Activated CD4-positive, alpha-beta memory T cell treated with anti-CD3 and anti-CD28 coated beads for 36 hours (primary cell): ENCODE data around the gene GANAB. TPM values are rescaled to one million over a fixed set of nuclear protein-coding genes. Genes with fewer than 3 reads are reported as not detected.

Experiments used
- CTCF ChIA-PET: fragments of 350-600 bp; sonication (Branson Sonifier 250); formaldehyde crosslinking; loops from one replicate; lab custom pipeline; 2021; ENCODE audit warnings: antibody characterized with exemption, inconsistent platforms; lab: Charles Lee
- POLR2A ChIA-PET: fragments of 350-600 bp; sonication (Branson Sonifier 250); formaldehyde crosslinking; loops from one replicate; lab custom pipeline; 2021; ENCODE audit warnings: antibody characterized with exemption; lab: Charles Lee
- DNase-seq: peaks from one replicate; pipeline ENCODE4 v3.0.0-alpha.2; 2020
- H3K27ac Mint-ChIP-seq: one replicate; pipeline ENCODE4 v1.8.0; 2021; ENCODE audit warnings: mixed read lengths
- H3K27me3 Mint-ChIP-seq: one replicate; pipeline ENCODE4 v1.8.0; 2021; ENCODE audit warnings: mixed read lengths
- H3K36me3 Mint-ChIP-seq: one replicate; pipeline ENCODE4 v1.8.0; 2021; ENCODE audit warnings: mixed read lengths
- H3K4me1 Mint-ChIP-seq: one replicate; pipeline ENCODE4 v1.8.0; 2021; ENCODE audit warnings: low read depth, mixed read lengths
- H3K4me3 Mint-ChIP-seq: one replicate; pipeline ENCODE4 v1.8.0; 2021; ENCODE audit warnings: mild to moderate bottlenecking, mixed read lengths
- H3K9me3 Mint-ChIP-seq: one replicate; pipeline ENCODE4 v1.8.0; 2021; ENCODE audit warnings: mixed read lengths
- intact Hi-C: fragments of 100-400 bp; cut with micrococcal nuclease; formaldehyde crosslinking; loops from one replicate; pipeline ENCODE4 v1.15.1; 2023
- total RNA-seq, 2 experiments: library from RNA; stranded (reverse); gene quantifications; one replicate each; pipeline ENCODE4 v1.2.3, GENCODE V29; 2021

The GANAB gene
- total RNA-seq, 2 experiments from 2014 or later = 247 to 249 TPM

DNA sequence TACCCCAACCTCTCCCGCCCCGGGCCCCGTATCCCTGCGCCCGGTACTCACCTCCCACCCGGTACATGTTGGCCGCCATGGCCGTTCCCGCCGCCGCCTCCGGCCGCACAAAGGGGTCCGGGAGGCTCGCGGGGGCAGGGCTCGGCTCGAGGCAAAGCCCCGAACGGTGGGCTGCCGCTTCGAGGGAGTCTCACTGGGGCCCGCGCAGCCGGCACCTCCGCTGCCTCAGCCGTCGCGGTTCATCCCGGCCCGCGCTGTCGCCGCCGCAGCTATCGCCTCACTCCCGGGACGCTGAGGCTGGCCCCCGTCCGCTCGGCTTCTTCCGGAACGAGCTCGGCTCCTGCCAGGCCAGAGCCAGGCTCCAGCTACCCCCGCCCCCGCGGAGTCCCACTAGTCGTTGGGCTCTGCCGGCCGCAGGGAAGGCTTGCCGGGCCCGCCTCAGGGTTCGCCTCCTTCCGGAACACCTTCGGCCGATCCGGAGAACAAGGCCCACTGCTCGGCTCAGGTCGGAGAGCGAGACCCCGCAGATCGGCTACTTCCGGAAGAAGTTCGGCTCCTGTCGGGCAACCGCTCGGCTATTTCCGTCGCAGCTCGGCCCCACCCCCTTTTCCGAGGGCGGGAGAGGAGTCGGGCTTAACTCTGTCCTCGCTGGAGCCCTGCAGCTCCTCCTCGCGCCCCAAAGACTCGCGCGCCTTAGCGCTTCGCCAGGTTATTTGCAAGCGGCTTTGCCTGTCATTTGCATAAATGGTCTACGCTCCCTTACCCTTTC, 44.9 kb downstream of the GANAB start, which contains the start of gene MTA2:
Gene MTA2 (minus strand): TSS at position 494 of the 769 bp plus-strand sequence. CDS start 415 bp downstream, at position 79.
- DNase-seq = peak; percentile 100
- ChIA-PET CTCF (interaction anchor here (0.7 to 3.2 kb wide), 8 partner anchors 9 to 209 kb away, joined by 3 to 44 read pairs (median 7); partner anchors contain the start of genes B3GAT3, EML3, HNRNPUL2 and ROM1), POLR2A (interaction anchor here (0.7 to 5.9 kb wide), 18 partner anchors 10 to 279 kb away, joined by 3 to 55 read pairs (median 6); partner anchors contain the start of genes B3GAT3, C11orf98, CSKMT and EEF1G)
- Mint-ChIP-seq H3K36me3 (peaks cover 64% of the 10 kb centered on the region), H3K4me1 (peaks cover 56% of the 10 kb centered on the region), H3K27me3 (no peaks in the 10 kb centered on the region), H3K4me3 (peak within 1 kb of the TSS; percentile 81), H3K9me3 (no peaks in the 10 kb centered on the region), H3K27ac (peak within 1 kb of the TSS; percentile 97)
- intact Hi-C loops = loop anchor here (1.0 to 2.0 kb wide), 2 partner anchors 63 to 108 kb away; partner anchors contain the start of genes C11orf98 and CSKMT

DNA sequence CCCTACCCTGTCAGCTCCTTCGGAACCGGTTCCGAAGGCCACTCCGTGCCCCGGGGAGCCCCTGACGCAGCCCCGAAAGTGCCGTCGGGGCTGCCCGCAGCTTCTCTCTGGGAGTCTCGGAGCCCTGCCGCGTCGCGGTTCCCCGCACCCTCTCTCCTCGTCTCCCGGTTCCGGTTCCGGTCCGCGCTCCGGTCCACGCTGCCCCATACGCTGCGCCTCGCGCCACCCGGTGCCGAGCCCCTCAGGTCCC, 45.4 kb downstream of the GANAB start:
- H3K36me3 Mint-ChIP-seq = peaks cover 64% of the 10 kb centered on the region
- peak overlapping the region; percentile 81 for H3K4me3 Mint-ChIP-seq

DNA sequence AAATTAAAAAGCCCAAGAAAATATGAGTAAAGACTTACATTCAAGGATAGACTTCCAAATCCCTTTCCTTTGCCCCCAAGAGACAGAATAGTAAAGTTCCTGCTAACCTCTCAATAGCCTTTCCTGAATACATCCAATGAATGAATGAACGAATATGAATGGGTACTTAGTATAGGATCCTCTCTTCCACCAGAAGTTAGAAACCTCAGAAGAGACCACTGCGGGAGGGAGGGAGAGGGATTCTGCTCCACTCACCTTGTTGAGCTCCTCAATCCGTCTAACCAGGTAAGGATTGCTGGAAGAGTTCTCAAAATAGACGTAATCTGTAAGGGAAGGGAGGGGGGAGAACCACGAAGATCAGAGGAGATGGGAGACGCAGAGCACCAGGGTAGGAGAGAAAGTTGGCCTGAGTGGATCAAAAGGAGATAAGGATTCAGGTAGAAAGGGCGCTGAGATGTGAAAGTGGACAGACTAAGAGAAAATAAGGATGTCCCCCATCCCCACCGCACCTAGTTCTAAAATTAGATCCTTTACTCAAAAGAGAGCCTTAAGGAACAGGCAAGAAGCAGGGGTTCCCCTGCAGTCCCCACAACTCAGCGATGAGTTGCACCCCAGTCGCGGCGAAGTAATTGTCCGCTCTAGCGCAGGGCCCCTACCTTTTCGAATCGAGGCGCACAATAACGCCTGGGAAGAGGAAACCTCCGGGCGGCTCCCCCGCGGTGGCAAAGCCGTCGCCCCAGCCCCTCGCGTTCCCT, 45.9 kb downstream of the GANAB start:
- intact Hi-C loops = loop anchor here (1.0 to 2.0 kb wide), 3 partner anchors 12 to 109 kb away; partner anchors contain the start of genes C11orf98, CSKMT and EML3
- POLR2A ChIA-PET = interaction anchor here (0.7 to 5.9 kb wide), 11 partner anchors 9 to 255 kb away, joined by 3 to 55 read pairs (median 8); partner anchors contain the start of genes B3GAT3, C11orf98, CSKMT and EEF1G
- Mint-ChIP-seq H3K4me3 (peak overlapping the region; percentile 81), H3K27me3 (no peaks in the 10 kb centered on the region), H3K4me1 (peaks cover 52% of the 10 kb centered on the region), H3K36me3 (peaks cover 67% of the 10 kb centered on the region), H3K9me3 (no peaks in the 10 kb centered on the region), H3K27ac (peak overlapping the region; percentile 97)
- peak; percentile 53 for DNase-seq
- CTCF ChIA-PET = interaction anchor here (1.0 to 3.2 kb wide), 7 partner anchors 8 to 176 kb away, joined by 4 to 44 read pairs (median 6); partner anchors contain the start of genes B3GAT3, EML3, ROM1 and TUT1

More for the DNA sequence above, 45.4 kb downstream of the GANAB start:
- Mint-ChIP-seq H3K27me3 (no peaks in the 10 kb centered on the region), H3K9me3 (no peaks in the 10 kb centered on the region), H3K4me1 (peaks cover 53% of the 10 kb centered on the region), H3K27ac (peak overlapping the region; percentile 97)
- peak; percentile 59 for DNase-seq
- ChIA-PET POLR2A (interaction anchor here (0.7 to 5.9 kb wide), 18 partner anchors 9 to 280 kb away, joined by 3 to 55 read pairs (median 6); partner anchors contain the start of genes B3GAT3, C11orf98, CSKMT and EEF1G), CTCF (interaction anchor here (0.9 to 3.2 kb wide), 8 partner anchors 9 to 208 kb away, joined by 3 to 44 read pairs (median 6); partner anchors contain the start of genes B3GAT3, EML3, HNRNPUL2 and ROM1)
- intact Hi-C loops = loop anchor here (1.0 to 2.0 kb wide), 2 partner anchors 64 to 108 kb away; partner anchors contain the start of genes C11orf98 and CSKMT

- POLR2A ChIA-PET = interaction anchor here (0.6 to 5.9 kb wide), 13 partner anchors 8 to 255 kb away, joined by 3 to 55 read pairs (median 6); partner anchors contain the start of genes C11orf98, CSKMT, EEF1G and EML3
- H3K9me3 Mint-ChIP-seq = no peaks in the 10 kb centered on the region
- intact Hi-C loops = loop anchor here (1.0 to 2.0 kb wide), 6 partner anchors 9 to 65 kb away; partner anchors contain the start of genes C11orf98, CSKMT, EML3 and INTS5
- no peaks in the 10 kb centered on the region for H3K27me3 Mint-ChIP-seq
- CTCF ChIA-PET = interaction anchor here (0.8 to 3.0 kb wide), 7 partner anchors 7 to 175 kb away, joined by 3 to 44 read pairs (median 5); partner anchors contain the start of genes B3GAT3, C11orf98, CSKMT and TUT1
- H3K27ac Mint-ChIP-seq = peak overlapping the region; percentile 97
- H3K36me3 Mint-ChIP-seq = peaks cover 68% of the 10 kb centered on the region
- H3K4me3 Mint-ChIP-seq = peak overlapping the region; percentile 81
- peaks cover 51% of the 10 kb centered on the region for H3K4me1 Mint-ChIP-seq
- DNase-seq = peak; percentile 59
These were observed 46.5 kb downstream of the GANAB start for GRCh38 chr11:62599901-62600300.

DNA sequence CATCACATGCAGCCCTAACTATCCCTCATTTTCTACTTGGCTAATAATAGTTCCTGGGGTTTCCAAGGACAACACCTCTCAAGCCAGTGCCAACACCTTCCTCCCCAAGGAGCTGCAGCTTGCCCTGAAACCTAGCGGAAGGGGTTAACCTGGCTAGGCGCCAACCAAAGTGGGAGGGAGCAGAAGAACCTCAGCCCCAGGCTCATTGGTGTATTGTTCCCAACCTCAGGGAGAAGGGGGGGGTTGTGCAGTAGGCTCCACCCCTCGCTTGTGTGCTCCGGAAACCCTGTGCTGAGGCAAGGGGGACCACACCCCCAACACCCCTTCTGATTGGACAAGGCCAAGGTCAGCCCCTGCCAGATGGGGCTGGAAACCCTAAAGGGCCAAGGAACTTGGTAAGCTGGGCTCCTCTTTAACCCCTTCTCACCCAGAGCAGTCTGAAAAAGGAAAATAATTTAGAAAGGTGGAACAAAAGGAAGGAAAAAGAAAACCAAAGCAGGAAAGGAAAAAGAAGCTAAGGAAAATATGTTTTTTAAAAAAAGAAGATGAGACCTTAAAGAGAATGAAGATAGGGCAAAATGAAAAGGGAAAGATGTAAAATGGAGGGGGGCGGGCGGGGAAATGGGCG, 47.2 kb downstream of the GANAB start:
- Mint-ChIP-seq H3K4me3 (peak overlapping the region; percentile 81), H3K36me3 (peaks cover 71% of the 10 kb centered on the region), H3K27ac (peak overlapping the region; percentile 97), H3K9me3 (no peaks in the 10 kb centered on the region), H3K27me3 (no peaks in the 10 kb centered on the region), H3K4me1 (peaks cover 57% of the 10 kb centered on the region)
- POLR2A ChIA-PET = interaction anchor here (0.6 to 5.9 kb wide), 12 partner anchors 8 to 257 kb away, joined by 3 to 44 read pairs (median 4); partner anchors contain the start of genes C11orf98, CSKMT, EEF1G and EML3
- peak; percentile 98 for DNase-seq
- CTCF ChIA-PET = interaction anchor here (0.8 to 1.0 kb wide), 6 partner anchors 12 to 263 kb away, joined by 3 to 6 read pairs (median 4); partner anchors contain the start of genes C11orf98 and CSKMT
- intact Hi-C loops = loop anchor here (1.0 kb wide), 4 partner anchors 8 to 54 kb away; partner anchors contain the start of genes INTS5 and TUT1

DNA sequence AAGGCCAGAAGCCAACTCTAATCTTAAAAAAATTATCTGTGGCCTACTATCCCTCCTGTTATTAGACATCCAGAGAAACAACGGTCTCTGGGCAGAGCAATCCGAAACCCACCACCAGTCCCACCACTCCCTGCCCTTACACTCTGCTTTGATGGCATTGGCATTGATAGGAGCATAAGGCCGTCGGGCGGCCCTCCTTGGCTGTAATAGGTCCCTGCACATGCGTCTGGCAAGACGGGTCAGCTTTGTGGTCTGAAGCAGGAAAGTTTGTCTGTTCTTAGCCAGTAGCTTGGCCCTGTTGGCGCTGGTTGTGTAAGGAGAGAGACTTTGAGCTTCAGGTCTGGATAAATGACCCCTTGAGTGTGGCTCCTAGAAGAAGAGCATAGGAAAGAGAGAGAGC, 51.3 kb downstream of the GANAB start:
- DNase-seq = no peak
- Mint-ChIP-seq H3K9me3 (no peaks in the 10 kb centered on the region), H3K27ac (peak overlapping the region; percentile 13), H3K4me1 (peaks cover 70% of the 10 kb centered on the region), H3K36me3 (peaks cover 70% of the 10 kb centered on the region), H3K4me3 (no peak overlapping the region), H3K27me3 (no peaks in the 10 kb centered on the region)
- ChIA-PET POLR2A (interaction anchor here (0.9 to 1.2 kb wide), 2 partner anchors 10 to 246 kb away, joined by 3 read pairs; no protein-coding TSS in a partner anchor), CTCF (interaction anchor here (1.3 to 1.6 kb wide), 3 partner anchors 14 to 170 kb away, joined by 3 to 8 read pairs (median 5); partner anchors contain the start of genes C11orf98 and CSKMT)
- intact Hi-C loops = no loop called here

- DNase-seq = peak; percentile 88
- Mint-ChIP-seq H3K27ac (peak overlapping the region; percentile 71), H3K36me3 (peaks cover 54% of the 10 kb centered on the region), H3K4me3 (peak overlapping the region; percentile 33), H3K4me1 (peaks cover 65% of the 10 kb centered on the region), H3K9me3 (no peaks in the 10 kb centered on the region), H3K27me3 (no peaks in the 10 kb centered on the region)
- ChIA-PET POLR2A (interaction anchor here (0.6 to 3.3 kb wide), 13 partner anchors 8 to 248 kb away, joined by 3 to 62 read pairs (median 9); partner anchors contain the start of genes BSCL2, C11orf98, CSKMT and EML3), CTCF (interaction anchor here (0.9 to 4.0 kb wide), 14 partner anchors 8 to 198 kb away, joined by 3 to 44 read pairs (median 7); partner anchors contain the start of genes B3GAT3, C11orf98, CSKMT and GANAB)
- intact Hi-C loops = loop anchor here (1.0 to 5.0 kb wide), 3 partner anchors 101 to 169 kb away; partner anchors contain the start of genes BSCL2, GNG3 and POLR2G
These were observed 52.9 kb downstream of the GANAB start for GRCh38 chr11:62593434-62594044.

GRCh38 chr11:62592989-62593421, 53.4 kb downstream of the GANAB start:
- intact Hi-C loops = loop anchor here (1.0 to 5.0 kb wide), 3 partner anchors 101 to 169 kb away; partner anchors contain the start of genes BSCL2, GNG3 and POLR2G
- ChIA-PET POLR2A (interaction anchor here (0.8 to 3.3 kb wide), 14 partner anchors 8 to 248 kb away, joined by 3 to 62 read pairs (median 18); partner anchors contain the start of genes B3GAT3, BSCL2, C11orf98 and CSKMT), CTCF (interaction anchor here (0.9 to 4.0 kb wide), 17 partner anchors 8 to 199 kb away, joined by 3 to 44 read pairs (median 12); partner anchors contain the start of genes B3GAT3, BSCL2, C11orf98 and CSKMT)
- DNase-seq = no peak
- peaks cover 52% of the 10 kb centered on the region for H3K36me3 Mint-ChIP-seq
- H3K9me3 Mint-ChIP-seq = no peaks in the 10 kb centered on the region
- H3K27ac Mint-ChIP-seq = peak overlapping the region; percentile 67
- H3K27me3 Mint-ChIP-seq = no peaks in the 10 kb centered on the region
- H3K4me3 Mint-ChIP-seq = no peak overlapping the region
- peaks cover 61% of the 10 kb centered on the region for H3K4me1 Mint-ChIP-seq

- CTCF ChIA-PET = interaction anchor here (0.9 to 4.0 kb wide), 34 partner anchors 9 to 289 kb away, joined by 3 to 44 read pairs (median 4); partner anchors contain the start of genes B3GAT3, BSCL2, C11orf98 and CSKMT
- H3K4me1 Mint-ChIP-seq = peaks cover 55% of the 10 kb centered on the region
- peak overlapping the region; percentile 97 for H3K27ac Mint-ChIP-seq
- DNase-seq = no peak
- H3K4me3 Mint-ChIP-seq = peak overlapping the region; percentile 100
- H3K36me3 Mint-ChIP-seq = peaks cover 47% of the 10 kb centered on the region
- H3K27me3 Mint-ChIP-seq = no peaks in the 10 kb centered on the region
- no peaks in the 10 kb centered on the region for H3K9me3 Mint-ChIP-seq
- intact Hi-C loops = loop anchor here (5.0 kb wide), 2 partner anchors 115 to 170 kb away; partner anchors contain the start of genes BSCL2, GNG3 and POLR2G
- POLR2A ChIA-PET = interaction anchor here (0.6 to 3.3 kb wide), 35 partner anchors 9 to 263 kb away, joined by 3 to 62 read pairs (median 8); partner anchors contain the start of genes AHNAK, B3GAT3, BSCL2 and C11orf98
These were observed 54.1 kb downstream of the GANAB start for GRCh38 chr11:62592146-62592815.
